CD4-positive, alpha-beta T cell (primary cell): ENCODE results near the gene SIL1. TPM values are rescaled to one million over a fixed set of nuclear protein-coding genes. Genes with fewer than 3 reads are reported as not detected.
"Not testable (repeated sequence)": the region's sequence is repeated elsewhere in the genome, so short reads cannot be mapped to it uniquely, and the experiment has no call there.

Source experiments
- ATAC-seq: fragments of 200-7000 bp; cut with Tn5 transposase; one replicate; pipeline ENCODE4 v1.10.0; 2022; ENCODE audit warnings: mild to moderate bottlenecking; ENCODE audit not compliant: poor library complexity
- CTCF ChIA-PET: fragments of 350-600 bp; sonication (Branson Sonifier 250); formaldehyde crosslinking; loops from one replicate; lab custom pipeline; 2021; ENCODE audit warnings: antibody characterized with exemption, inconsistent platforms; lab: Charles Lee
- POLR2A ChIA-PET: fragments of 350-600 bp; sonication (Branson Sonifier 250); formaldehyde crosslinking; loops from one replicate; lab custom pipeline; 2021; ENCODE audit warnings: antibody characterized with exemption, inconsistent platforms; lab: Charles Lee
- DNase-seq, 14 experiments: peaks; one replicate each; pipeline ENCODE4 v3.0.0-alpha.2; 2013 to 2020; ENCODE audit warnings: mixed read lengths in 2 of 14
- H3K27ac ChIP-seq, 2 donors: one replicate each; pipeline versions ENCODE4 v1.5.1 to v1.7.0; 2013; ENCODE audit warnings: low read length in 2 of 2, low read depth in 1 of 2, mild to moderate bottlenecking in 1 of 2
- H3K27me3 ChIP-seq, 2 experiments: 1 replicate in 1 of 2; 2 replicates in 1 of 2; pipeline versions ENCODE4 v1.6.1 to v1.7.0; 2013; ENCODE audit warnings: low read length in 2 of 2, control low read depth in 1 of 2, mild to moderate bottlenecking in 1 of 2, moderate library complexity in 1 of 2; ENCODE audit not compliant: insufficient read depth in 2 of 2, control insufficient read depth in 1 of 2
- H3K36me3 ChIP-seq: one replicate; pipeline ENCODE4 v1.6.1; 2013; ENCODE audit warnings: low read length, control low read depth; ENCODE audit not compliant: insufficient read depth
- H3K4me1 ChIP-seq: one replicate; pipeline ENCODE4 v1.6.1; 2013; ENCODE audit warnings: low read length, control low read depth; ENCODE audit not compliant: insufficient read depth
- H3K4me3 ChIP-seq: one replicate; pipeline ENCODE4 v1.5.1; 2013; ENCODE audit warnings: mild to moderate bottlenecking, low read length, moderate library complexity
- H3K9me3 ChIP-seq, 2 experiments: 1 replicate in 1 of 2; 2 replicates in 1 of 2; pipeline versions ENCODE4 v1.6.1 to v1.7.0; 2013; ENCODE audit warnings: low read length in 2 of 2, mild to moderate bottlenecking in 2 of 2, control low read depth in 1 of 2, moderate library complexity in 1 of 2; ENCODE audit not compliant: control insufficient read depth in 1 of 2, insufficient read depth in 1 of 2
- H3K27ac Mint-ChIP-seq: one replicate; pipeline ENCODE4 v1.8.0; 2020; ENCODE audit warnings: mixed read lengths
- H3K27me3 Mint-ChIP-seq: one replicate; pipeline ENCODE4 v1.8.0; 2021; ENCODE audit warnings: mixed read lengths
- H3K36me3 Mint-ChIP-seq: one replicate; pipeline ENCODE4 v1.8.0; 2021; ENCODE audit warnings: low read depth, mixed read lengths
- H3K4me1 Mint-ChIP-seq: one replicate; pipeline ENCODE4 v1.8.0; 2021; ENCODE audit warnings: low read depth, mixed read lengths
- H3K4me3 Mint-ChIP-seq: one replicate; pipeline ENCODE4 v1.8.0; 2020; ENCODE audit warnings: mild to moderate bottlenecking, mixed read lengths
- H3K9me3 Mint-ChIP-seq: one replicate; pipeline ENCODE4 v1.8.0; 2020; ENCODE audit warnings: mixed read lengths
- CTCF ChIP-seq: fragments of 200-600 bp; IDR thresholded peaks from one replicate; pipeline ENCODE4 v1.8.0; 2022; ENCODE audit warnings: antibody characterized with exemption, mild to moderate bottlenecking
- intact Hi-C, 2 experiments: fragments of 100-400 bp; cut with DNase I in 1 of 2; cut with micrococcal nuclease in 1 of 2; formaldehyde crosslinking; loops; one replicate each; pipeline versions ENCODE4 v1.15.1 to v1.9.0; 2023 to 2025; cut with DNase I, micrococcal nuclease
- total RNA-seq, 174 experiments: library from RNA in 2 of 174; stranded (reverse) in 2 of 174; gene quantifications; one replicate each; pipeline ENCODE4 v1.2.3 and lab custom pipeline; 2021 to 2026

Gene SIL1
- total RNA-seq, 2 experiments from 2014 or later: 5.6 to 9.2 TPM

GRCh38 chr5:139178935-139179334 lies 19.2 kb downstream of the SIL1 start:
- no peak overlapping the region for H3K27ac Mint-ChIP-seq
- TF ChIP-seq CTCF: no peak
- peaks cover 4% of the 10 kb centered on the region for H3K4me1 ChIP-seq
- H3K4me1 Mint-ChIP-seq: peaks cover 4% of the 10 kb centered on the region
- no peaks in the 10 kb centered on the region for H3K27me3 Mint-ChIP-seq
- H3K36me3 Mint-ChIP-seq: peaks cover 5% of the 10 kb centered on the region
- POLR2A ChIA-PET: no interaction called here
- peaks cover 2% of the 10 kb centered on the region for H3K9me3 Mint-ChIP-seq
- ATAC-seq (no peak), DNase-seq (no peak)
- no peak overlapping the region for H3K4me3 ChIP-seq
- no peak overlapping the region for H3K4me3 Mint-ChIP-seq
- H3K9me3 ChIP-seq: no peaks in the 10 kb centered on the region
- CTCF ChIA-PET: no interaction called here
- no peaks in the 10 kb centered on the region for H3K27me3 ChIP-seq
- no peaks in the 10 kb centered on the region for H3K36me3 ChIP-seq
- no peak overlapping the region for H3K27ac ChIP-seq
- intact Hi-C loops: no loop called here

- Mint-ChIP-seq H3K4me3 (no peak overlapping the region), H3K27ac (no peak overlapping the region), H3K27me3 (no peaks in the 10 kb centered on the region), H3K4me1 (peaks cover 4% of the 10 kb centered on the region), H3K36me3 (peaks cover 5% of the 10 kb centered on the region), H3K9me3 (peaks cover 2% of the 10 kb centered on the region)
- ChIA-PET CTCF (no interaction called here), POLR2A (no interaction called here)
- H3K36me3 ChIP-seq: no peaks in the 10 kb centered on the region
- no peak overlapping the region for H3K27ac ChIP-seq
- no peak for TF ChIP-seq CTCF
- H3K9me3 ChIP-seq: no peaks in the 10 kb centered on the region
- H3K4me3 ChIP-seq: no peak overlapping the region
- peaks cover 4% of the 10 kb centered on the region for H3K4me1 ChIP-seq
- no peak for DNase-seq
- no peak for ATAC-seq
- no peaks in the 10 kb centered on the region for H3K27me3 ChIP-seq
- intact Hi-C loops: no loop called here
Observed at GRCh38 chr5:139178589-139178917, 19.6 kb downstream of the SIL1 start.

DNA sequence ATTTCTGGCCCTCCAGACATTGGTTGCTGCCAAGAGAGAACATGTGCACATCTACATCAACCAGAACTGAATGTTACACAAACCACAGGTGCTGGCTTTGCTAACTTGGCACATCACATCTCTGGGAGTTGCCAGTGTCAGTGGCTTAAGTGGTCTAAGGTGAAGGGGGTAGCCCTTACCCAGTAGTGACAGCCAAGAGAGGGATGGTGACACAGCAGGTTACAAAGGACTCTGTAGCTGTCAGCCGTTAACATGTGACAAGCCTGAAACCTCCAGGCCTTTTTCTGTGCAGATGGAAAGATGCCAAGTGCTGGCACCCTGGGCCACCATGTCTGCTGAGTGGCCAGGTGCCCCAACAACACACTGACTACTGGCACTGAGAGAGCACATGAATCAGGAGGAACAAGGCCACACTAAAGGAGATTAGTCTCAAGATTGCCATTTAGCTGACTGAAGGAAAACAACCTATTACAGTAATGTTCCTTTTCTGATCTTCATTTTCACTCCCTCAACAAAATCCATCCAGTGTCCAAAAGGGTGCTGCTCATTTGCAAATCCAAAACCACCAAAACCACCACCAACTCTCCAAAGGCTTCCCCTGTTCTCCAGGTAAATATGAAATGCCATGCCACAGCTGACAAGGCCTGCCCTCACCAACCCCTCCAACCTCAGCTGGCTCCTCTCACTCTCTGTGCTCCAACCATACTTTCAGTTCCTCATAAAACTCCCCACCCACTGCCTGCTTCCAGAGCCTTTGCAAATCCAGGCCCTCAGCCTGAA lies 20.2 kb downstream of the SIL1 start:
- Mint-ChIP-seq H3K27me3 (no peaks in the 10 kb centered on the region), H3K4me1 (peaks cover 4% of the 10 kb centered on the region), H3K27ac (no peak overlapping the region), H3K4me3 (no peak overlapping the region), H3K9me3 (peaks cover 2% of the 10 kb centered on the region), H3K36me3 (peaks cover 5% of the 10 kb centered on the region)
- POLR2A ChIA-PET: no interaction called here
- CTCF ChIA-PET: no interaction called here
- H3K27me3 ChIP-seq: no peaks in the 10 kb centered on the region
- H3K4me3 ChIP-seq: no peak overlapping the region
- intact Hi-C loops: no loop called here
- ATAC-seq: no peak
- no peaks in the 10 kb centered on the region for H3K36me3 ChIP-seq
- peaks cover 4% of the 10 kb centered on the region for H3K4me1 ChIP-seq
- no peaks in the 10 kb centered on the region for H3K9me3 ChIP-seq
- TF ChIP-seq CTCF: no peak
- no peak overlapping the region for H3K27ac ChIP-seq
- DNase-seq: peak in 2 of 14 experiments; percentile 27 to 35

DNA sequence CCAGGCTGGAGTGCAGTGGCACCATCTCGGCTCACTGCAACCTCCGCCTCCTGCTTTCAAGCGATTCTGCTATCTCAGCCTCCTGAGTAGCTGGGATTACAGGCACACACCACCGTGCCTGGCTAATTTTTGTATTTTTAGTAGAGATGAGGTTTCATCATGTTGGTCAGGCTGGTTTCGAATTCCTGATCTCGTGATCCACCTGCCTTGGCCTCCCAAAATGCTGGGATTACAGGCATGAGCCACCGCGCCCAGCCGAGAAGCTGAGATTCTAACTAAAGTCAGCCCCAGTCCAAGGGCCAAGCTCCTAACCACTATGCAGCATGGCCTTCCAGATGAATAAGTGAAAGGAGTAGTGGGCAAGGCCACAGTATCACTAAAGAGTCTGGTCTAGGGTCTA lies 20.9 kb downstream of the SIL1 start:
- H3K27me3 ChIP-seq, CTCF ChIA-PET, H3K27ac Mint-ChIP-seq, H3K4me1 Mint-ChIP-seq, H3K36me3 ChIP-seq, H3K4me1 ChIP-seq, H3K27ac ChIP-seq, intact Hi-C loops, DNase-seq, H3K27me3 Mint-ChIP-seq, H3K4me3 ChIP-seq, H3K9me3 ChIP-seq, H3K9me3 Mint-ChIP-seq, H3K4me3 Mint-ChIP-seq, H3K36me3 Mint-ChIP-seq, ATAC-seq: not testable (repeated sequence)
- POLR2A ChIA-PET: interaction anchor here (0.6 kb wide), 1 partner anchor 89 kb away, joined by 3 read pairs; no protein-coding TSS in a partner anchor

DNA sequence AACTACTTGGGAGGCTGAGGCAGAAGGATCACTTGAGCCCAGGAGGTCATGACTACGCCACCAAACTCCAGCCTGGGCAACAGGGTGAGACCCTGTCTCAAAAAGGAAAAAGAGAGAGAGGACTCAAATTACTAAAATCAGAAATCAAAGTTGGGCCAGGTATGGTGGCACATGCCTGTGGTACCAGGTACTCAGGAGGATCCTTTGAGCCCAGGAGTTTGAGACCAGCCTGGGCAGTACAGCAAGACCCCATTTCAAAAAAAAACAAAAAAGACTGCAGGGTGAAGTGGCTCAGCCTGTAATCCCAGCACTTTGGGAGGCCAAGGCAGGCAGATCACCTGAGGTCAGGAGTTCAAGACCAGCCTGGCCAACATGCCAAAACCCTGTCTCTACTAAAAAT lies 23.8 kb downstream of the SIL1 start:
- DNase-seq, H3K4me1 ChIP-seq, H3K36me3 ChIP-seq, ATAC-seq, H3K27ac Mint-ChIP-seq, H3K27me3 ChIP-seq, CTCF ChIA-PET, H3K4me3 ChIP-seq, H3K27me3 Mint-ChIP-seq, intact Hi-C loops, H3K4me1 Mint-ChIP-seq, POLR2A ChIA-PET, H3K9me3 Mint-ChIP-seq, H3K27ac ChIP-seq, H3K4me3 Mint-ChIP-seq: not testable (repeated sequence)
- peaks cover 12% of the 10 kb centered on the region for H3K36me3 Mint-ChIP-seq
- H3K9me3 ChIP-seq: peaks cover 9 to 13% of the 10 kb centered on the region in 2 experiments
